K562 (cell line): Measurements from ENCODE around the gene MAGI2. TPM values are rescaled to one million over a fixed set of nuclear protein-coding genes. Genes with fewer than 3 reads are reported as not detected.

ENCODE experiments used
- ATAC-seq: fragments of 200-7000 bp; cut with Tn5 transposase; 3 replicates; pipeline ENCODE4 v1.9.1; 2020; ENCODE audit warnings: moderate library complexity
- BruUV-seq: library from RNA; stranded (reverse); fragments of 400-500 nt; replicated peaks from 2 replicates; lab custom pipeline; 2021; lab: Mats Ljungman, UMichigan
- CTCF ChIA-PET: fragments of 300-600 bp; formaldehyde crosslinking; extraction: SDS; loops from one replicate; lab custom pipeline; 2021; ENCODE audit warnings: low intra/inter-chr PET ratio; lab: Yijun Ruan, JAX
- POLR2A ChIA-PET: fragments of 300-600, 350-650 bp; sonication (Branson Sonifier 250); formaldehyde crosslinking; extraction: SDS; loops from one replicate; lab custom pipeline; 2021; ENCODE audit warnings: antibody characterized with exemption, inconsistent platforms; lab: Yijun Ruan, JAX
- DNase-seq, 4 experiments: peaks; one replicate each; pipeline versions ENCODE4 v3.0.0 to v3.0.0-alpha.2; 2011 to 2018; ENCODE audit warnings: low spot score in 3 of 4, mixed read lengths in 3 of 4; ENCODE audit errors: extremely low read depth in 1 of 4
- FAIRE-seq: peaks from 2 replicates; lab custom pipeline; 2011; peaks lifted over from hg19 to GRCh38; lab: Jason Lieb, UNC
- H2AFZ ChIP-seq: 2 replicates; pipeline ENCODE4 v1.6.0; 2011; ENCODE audit warnings: low read depth, low read length, control low read depth, inconsistent platforms
- H3K27ac ChIP-seq: fragments of 200-600 bp; 3 replicates; pipeline ENCODE4 v1.8.0; 2011; ENCODE audit warnings: low read depth, mild to moderate bottlenecking, control low read depth, inconsistent platforms, low read length, moderate library complexity, mixed read lengths; ENCODE audit errors: extremely low read depth
- H3K27me3 ChIP-seq, 2 experiments: fragments of 300-600 bp in 1 of 2; 2 replicates in 1 of 2; 3 replicates in 1 of 2; pipeline versions ENCODE4 v1.6.0 to v1.8.0; 2011; ENCODE audit warnings: inconsistent platforms in 2 of 2, low read length in 2 of 2, mild to moderate bottlenecking in 1 of 2, mixed read lengths in 1 of 2, moderate library complexity in 1 of 2; ENCODE audit not compliant: control insufficient read depth in 2 of 2, insufficient read depth in 2 of 2
- H3K36me3 ChIP-seq: fragments of 300-600 bp; 3 replicates; pipeline ENCODE4 v1.8.0; 2011; ENCODE audit warnings: mild to moderate bottlenecking, low read length, inconsistent platforms; ENCODE audit not compliant: control insufficient read depth, insufficient read depth
- H3K4me1 ChIP-seq, 2 experiments: fragments of 200-600 bp in 1 of 2; replicated peaks in 1 of 2; 2 replicates in 1 of 2; 3 replicates in 1 of 2; pipeline versions ENCODE4 v1.5.1 to v1.8.0; 2011; ENCODE audit warnings: inconsistent platforms in 2 of 2, low read length in 2 of 2, mild to moderate bottlenecking in 1 of 2, mixed read lengths in 1 of 2, moderate library complexity in 1 of 2; ENCODE audit not compliant: control insufficient read depth in 2 of 2, insufficient read depth in 2 of 2
- H3K4me2 ChIP-seq: 2 replicates; pipeline ENCODE4 v1.6.1; 2011; ENCODE audit warnings: low read length, control low read depth, inconsistent platforms, mixed read lengths; ENCODE audit not compliant: insufficient read depth
- H3K4me3 ChIP-seq: fragments of 200-600 bp; sonication (generic), shearing (Covaris generic); 2 replicates; pipeline ENCODE4 v1.5.1; 2016; ENCODE audit warnings: control low read depth, inconsistent platforms
- H3K79me2 ChIP-seq: fragments of 200-600 bp; 3 replicates; pipeline ENCODE4 v1.8.0; 2011; ENCODE audit warnings: low read length, inconsistent platforms; ENCODE audit not compliant: control insufficient read depth, insufficient read depth
- H3K9ac ChIP-seq, 2 experiments: 2 replicates each; pipeline versions ENCODE4 v1.6.0 to v1.6.1; 2011; ENCODE audit warnings: low read depth in 2 of 2, low read length in 2 of 2, control low read depth in 1 of 2, inconsistent platforms in 1 of 2, mild to moderate bottlenecking in 1 of 2, mixed read lengths in 1 of 2; ENCODE audit not compliant: insufficient read depth in 1 of 2
- H3K9me1 ChIP-seq: one replicate; pipeline ENCODE4 v1.6.0; 2011; ENCODE audit warnings: inconsistent platforms, mild to moderate bottlenecking, low read length, moderate library complexity; ENCODE audit not compliant: control insufficient read depth, insufficient read depth
- H3K9me3 ChIP-seq: replicated peaks from 2 replicates; pipeline ENCODE4 v1.5.1; 2011; ENCODE audit warnings: low read depth, low read length, inconsistent platforms; ENCODE audit not compliant: control insufficient read depth, insufficient read depth
- H4K20me1 ChIP-seq: replicated peaks from 2 replicates; pipeline ENCODE4 v1.6.1; 2011; ENCODE audit warnings: low read length, inconsistent platforms, mixed read lengths; ENCODE audit not compliant: control insufficient read depth, insufficient read depth
- C11orf30 ChIP-seq: fragments of 450-650 bp; IDR thresholded peaks from 2 replicates; pipeline ENCODE4 v1.6.1; 2016; ENCODE audit warnings: low read depth, mild to moderate bottlenecking
- DIDO1 ChIP-seq: fragments of 450-650 bp; IDR thresholded peaks from 2 replicates; pipeline ENCODE4 v1.6.1; 2016; ENCODE audit warnings: low read depth, missing biosample characterization, missing genetic modification characterization
- MAFF ChIP-seq: IDR thresholded peaks from 2 replicates; pipeline ENCODE4 v1.6.1; 2012; ENCODE audit warnings: low read length, improper control_type of control experiment
- MAFG ChIP-seq: fragments of 450-650 bp; conservative IDR thresholded peaks from 2 replicates; pipeline ENCODE4 v1.6.1; 2016; ENCODE audit warnings: missing genetic modification characterization, missing compliant biosample characterization
- MAFK ChIP-seq: IDR thresholded peaks from 2 replicates; pipeline ENCODE4 v1.6.1; 2011; ENCODE audit warnings: low read length, improper control_type of control experiment
- NR2C1 ChIP-seq, 2 experiments: fragments of 450-650 bp; IDR thresholded peaks; 2 replicates each; pipeline ENCODE4 v1.6.1; 2017; ENCODE audit warnings: mild to moderate bottlenecking in 2 of 2, antibody characterized with exemption in 1 of 2, inconsistent platforms in 1 of 2, missing compliant biosample characterization in 1 of 2, missing genetic modification characterization in 1 of 2
- STAT5B ChIP-seq: fragments of 250-450 bp; sonication (Bioruptor Pico); IDR thresholded peaks from 2 replicates; pipeline ENCODE4 v1.8.0; 2021; ENCODE audit warnings: mild to moderate bottlenecking, inconsistent platforms
- ZNF316 ChIP-seq: fragments of 450-650 bp; IDR thresholded peaks from 2 replicates; pipeline ENCODE4 v1.6.1; 2016
- WGBS: fragments of 100-300 bp; shearing (Covaris generic); methylation state at CpG from one replicate; pipeline ENCODE4 v1.1.6; 2016; ENCODE audit warnings: low coverage, mixed read lengths; ENCODE audit not compliant: insufficient coverage; ENCODE audit errors: missing lambda C conversion rate; 5-methylcytosine and 5-hydroxymethylcytosine counted together
- in situ Hi-C: fragments of 300-500 bp; cut with MboI; formaldehyde crosslinking; loops from 4 replicates; pipeline ENCODE4 v1.15.0; 2018; ENCODE audit warnings: inconsistent platforms, mixed read lengths
- intact Hi-C: fragments of 100-400 bp; cut with micrococcal nuclease; formaldehyde crosslinking; loops from 2 replicates; pipeline ENCODE4 v1.14.2; 2022
- polyA plus RNA-seq, 8 experiments: library from polyadenylated mRNA; depleted of rRNA in 4 of 8; stranded (reverse) in 5 of 8; unstranded in 3 of 8; fragments of >200 nt; fragmentation: Nextera tagmentation in 2 of 8; fragmentation: Illumina TruSeq in 1 of 8; extraction: Ambion mirVana in 2 of 8; extraction: Trizol in 1 of 8; gene quantifications; 2 replicates each; pipeline versions ENCODE4 v1.2.1 to v1.2.3, GENCODE V29; 2011 to 2014; ENCODE audit warnings: inconsistent platforms in 1 of 8, missing spikeins in 1 of 8
- total RNA-seq, 7 experiments: library from RNA; depleted of rRNA in 6 of 7; stranded (reverse); fragments of >200 nt in 6 of 7; fragmentation: Illumina TruSeq in 2 of 7; extraction: Trizol in 2 of 7; gene quantifications; 2 replicates each; pipeline versions ENCODE4 v1.2.1 to v1.2.3, GENCODE V29; 2011 to 2021; ENCODE audit warnings: low replicate concordance in 1 of 7
- TF ChIP-seq, protein P1 (sequence below): fragments of 450-650 bp; IDR thresholded peaks from 2 replicates; pipeline ENCODE4 v1.6.1; 2016; ENCODE audit warnings: mild to moderate bottlenecking
- TF ChIP-seq, protein P2 (sequence below): fragments of 450-650 bp; formaldehyde crosslinking; IDR thresholded peaks from 2 replicates; pipeline ENCODE4 v1.4.0; 2020; ENCODE audit warnings: mild to moderate bottlenecking

Gene MAGI2
- total and polyA plus RNA-seq, 9 of the 15 experiments (the other 6 are each of a cell fraction or from before 2014, with no cell fraction given): 0.27 to 1.4 (median 0.70) TPM

DNA sequence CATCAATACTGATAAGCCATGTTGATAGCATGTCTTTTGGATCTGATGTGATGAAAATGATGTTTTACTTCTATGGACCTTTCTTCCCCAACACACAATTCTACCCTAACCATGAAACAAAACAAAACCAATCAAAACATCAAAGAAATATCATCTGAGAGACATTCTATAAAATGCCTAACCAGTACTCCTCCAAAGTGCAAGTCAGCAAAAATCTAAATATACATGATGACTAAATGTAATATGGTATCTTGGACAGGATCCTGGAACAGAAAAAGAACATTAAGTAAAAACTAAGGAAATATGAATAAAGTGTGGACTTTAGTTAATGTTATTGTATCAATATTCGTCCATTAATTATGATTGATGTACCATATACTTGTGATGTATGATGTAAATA, 625.1 kb downstream of the MAGI2 start:
- 0% methylated on average over 1 of the region's 1 CpG for WGBS
- FAIRE-seq (no peak), ATAC-seq (no peak), DNase-seq (no peak)
- CTCF ChIA-PET: no interaction called here
- no peaks in the 10 kb centered on the region; the same call in 1 of the 2 replicates for H3K9me3 ChIP-seq
- H3K4me1 ChIP-seq: no peaks in the 10 kb centered on the region
- no peak overlapping the region for H3K4me3 ChIP-seq
- H3K4me2 ChIP-seq: no peak overlapping the region
- no peak overlapping the region for H2AFZ ChIP-seq
- TF ChIP-seq, protein P1, sequence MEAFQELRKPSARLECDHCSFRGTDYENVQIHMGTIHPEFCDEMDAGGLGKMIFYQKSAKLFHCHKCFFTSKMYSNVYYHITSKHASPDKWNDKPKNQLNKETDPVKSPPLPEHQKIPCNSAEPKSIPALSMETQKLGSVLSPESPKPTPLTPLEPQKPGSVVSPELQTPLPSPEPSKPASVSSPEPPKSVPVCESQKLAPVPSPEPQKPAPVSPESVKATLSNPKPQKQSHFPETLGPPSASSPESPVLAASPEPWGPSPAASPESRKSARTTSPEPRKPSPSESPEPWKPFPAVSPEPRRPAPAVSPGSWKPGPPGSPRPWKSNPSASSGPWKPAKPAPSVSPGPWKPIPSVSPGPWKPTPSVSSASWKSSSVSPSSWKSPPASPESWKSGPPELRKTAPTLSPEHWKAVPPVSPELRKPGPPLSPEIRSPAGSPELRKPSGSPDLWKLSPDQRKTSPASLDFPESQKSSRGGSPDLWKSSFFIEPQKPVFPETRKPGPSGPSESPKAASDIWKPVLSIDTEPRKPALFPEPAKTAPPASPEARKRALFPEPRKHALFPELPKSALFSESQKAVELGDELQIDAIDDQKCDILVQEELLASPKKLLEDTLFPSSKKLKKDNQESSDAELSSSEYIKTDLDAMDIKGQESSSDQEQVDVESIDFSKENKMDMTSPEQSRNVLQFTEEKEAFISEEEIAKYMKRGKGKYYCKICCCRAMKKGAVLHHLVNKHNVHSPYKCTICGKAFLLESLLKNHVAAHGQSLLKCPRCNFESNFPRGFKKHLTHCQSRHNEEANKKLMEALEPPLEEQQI: no peak
- TF ChIP-seq, protein P2, sequence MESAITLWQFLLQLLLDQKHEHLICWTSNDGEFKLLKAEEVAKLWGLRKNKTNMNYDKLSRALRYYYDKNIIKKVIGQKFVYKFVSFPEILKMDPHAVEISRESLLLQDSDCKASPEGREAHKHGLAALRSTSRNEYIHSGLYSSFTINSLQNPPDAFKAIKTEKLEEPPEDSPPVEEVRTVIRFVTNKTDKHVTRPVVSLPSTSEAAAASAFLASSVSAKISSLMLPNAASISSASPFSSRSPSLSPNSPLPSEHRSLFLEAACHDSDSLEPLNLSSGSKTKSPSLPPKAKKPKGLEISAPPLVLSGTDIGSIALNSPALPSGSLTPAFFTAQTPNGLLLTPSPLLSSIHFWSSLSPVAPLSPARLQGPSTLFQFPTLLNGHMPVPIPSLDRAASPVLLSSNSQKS (CRISPR knock-in tag): no peak
- TF ChIP-seq ZNF316 (peak; percentile 91), MAFK (peak; percentile 82), NR2C1 (IDR thresholded peaks at IDR 0.05) (no peak), NR2C1 (tag; IDR thresholded peaks at IDR 0.05) (no peak), STAT5B (CRISPR knock-in tag) (no peak), C11orf30 (peak; percentile 83), MAFF (peak; percentile 82), MAFG (tag) (peak; percentile 86), DIDO1 (tag) (no peak)
- no peak overlapping the region for H3K27ac ChIP-seq
- in situ Hi-C loops: no loop called here
- H3K36me3 ChIP-seq: no peaks in the 10 kb centered on the region
- H3K79me2 ChIP-seq: no peaks in the 10 kb centered on the region
- H3K9ac ChIP-seq: no peak overlapping the region
- POLR2A ChIA-PET: no interaction called here
- H3K27me3 ChIP-seq: no peaks in the 10 kb centered on the region
- intact Hi-C loops: no loop called here
- no TSS peak for BruUV-seq
- H4K20me1 ChIP-seq: no peaks in the 10 kb centered on the region
- H3K9me1 ChIP-seq: no peaks in the 10 kb centered on the region
